ENCODE results near the gene GRID1.

Gene GRID1

DNA sequence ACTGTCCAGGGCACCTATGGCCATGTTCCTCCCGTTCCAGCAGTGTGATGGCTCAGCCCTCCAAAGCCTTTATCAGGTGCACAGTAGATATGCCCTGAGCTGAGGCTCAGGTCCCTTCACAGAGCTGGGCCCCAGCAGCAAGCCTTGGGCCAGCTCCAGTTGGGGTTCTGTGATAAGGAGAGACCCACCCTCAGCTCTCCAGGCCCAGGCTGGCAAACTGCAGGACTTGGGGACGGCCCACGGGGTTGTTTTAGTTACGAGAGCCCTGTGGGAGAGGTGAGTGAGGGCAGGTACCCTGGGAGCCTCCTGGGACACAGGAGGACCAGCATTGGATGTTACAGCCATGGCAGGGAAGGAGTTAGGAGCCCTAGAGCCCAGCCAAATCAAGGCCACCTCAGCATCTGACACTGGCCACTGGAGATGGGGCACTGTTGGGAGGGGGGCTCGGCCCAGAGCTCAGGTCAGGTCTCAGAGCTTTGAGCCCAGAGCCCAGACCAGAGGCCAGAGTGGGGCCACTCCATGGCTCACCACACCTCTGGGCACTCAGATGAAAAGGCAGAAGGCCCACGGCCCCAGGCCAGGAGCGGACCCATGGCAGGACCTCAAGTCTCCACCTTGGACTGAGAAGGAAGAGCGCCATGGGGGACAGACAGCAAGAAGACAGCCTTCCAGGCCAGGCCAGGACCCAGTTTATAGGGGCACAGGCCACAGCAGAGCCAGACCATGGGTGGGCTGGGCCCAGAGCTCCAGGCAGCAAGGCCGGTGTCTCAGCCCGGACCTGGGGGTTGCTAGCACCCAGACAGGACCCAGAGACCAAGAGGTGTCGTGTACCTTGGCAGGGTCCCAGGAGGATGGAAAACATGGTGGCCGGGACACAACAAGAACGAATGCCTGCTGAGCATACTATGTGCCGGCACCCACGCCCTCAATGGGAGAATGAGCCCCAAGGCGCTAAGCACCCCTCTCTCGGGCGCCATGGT lies 12.8 kb downstream of the GRID1 start:
- DNase-seq = no peak

DNA sequence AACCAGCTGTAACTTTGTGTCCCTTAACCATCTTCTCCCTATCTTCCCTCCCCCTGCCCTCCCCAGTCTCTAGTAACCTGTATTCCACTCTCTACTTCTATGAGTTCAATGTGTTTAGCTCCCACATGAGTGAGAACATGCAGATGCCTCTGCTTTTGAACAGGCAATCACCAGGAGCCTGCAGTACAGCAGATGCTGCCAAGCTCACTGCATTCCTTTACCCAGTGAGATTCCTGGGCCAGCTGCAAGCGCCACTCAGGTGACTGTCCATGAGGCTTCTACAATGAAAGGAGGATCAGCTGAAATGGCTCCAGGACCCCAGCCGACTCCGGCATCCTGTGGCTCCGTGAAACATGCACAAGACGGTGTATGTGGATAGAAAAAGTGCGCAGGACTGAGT lies 15.7 kb downstream of the GRID1 start:
- DNase-seq = no peak

- no peak for DNase-seq
These were observed 16.5 kb downstream of the GRID1 start for GRCh38 chr10:86349940-86350630.

GRCh38 chr10:86349474-86349873 lies 17.1 kb downstream of the GRID1 start:
- DNase-seq = peak in 1 of 2 experiments; percentile 15

GRCh38 chr10:86348321-86349210 lies 18.0 kb downstream of the GRID1 start:
- DNase-seq = no peak

- DNase-seq = no peak
These were observed 18.7 kb downstream of the GRID1 start for GRCh38 chr10:86347856-86348255.

- DNase-seq = no peak
These were observed 19.6 kb downstream of the GRID1 start for GRCh38 chr10:86346799-86347665.

DNA sequence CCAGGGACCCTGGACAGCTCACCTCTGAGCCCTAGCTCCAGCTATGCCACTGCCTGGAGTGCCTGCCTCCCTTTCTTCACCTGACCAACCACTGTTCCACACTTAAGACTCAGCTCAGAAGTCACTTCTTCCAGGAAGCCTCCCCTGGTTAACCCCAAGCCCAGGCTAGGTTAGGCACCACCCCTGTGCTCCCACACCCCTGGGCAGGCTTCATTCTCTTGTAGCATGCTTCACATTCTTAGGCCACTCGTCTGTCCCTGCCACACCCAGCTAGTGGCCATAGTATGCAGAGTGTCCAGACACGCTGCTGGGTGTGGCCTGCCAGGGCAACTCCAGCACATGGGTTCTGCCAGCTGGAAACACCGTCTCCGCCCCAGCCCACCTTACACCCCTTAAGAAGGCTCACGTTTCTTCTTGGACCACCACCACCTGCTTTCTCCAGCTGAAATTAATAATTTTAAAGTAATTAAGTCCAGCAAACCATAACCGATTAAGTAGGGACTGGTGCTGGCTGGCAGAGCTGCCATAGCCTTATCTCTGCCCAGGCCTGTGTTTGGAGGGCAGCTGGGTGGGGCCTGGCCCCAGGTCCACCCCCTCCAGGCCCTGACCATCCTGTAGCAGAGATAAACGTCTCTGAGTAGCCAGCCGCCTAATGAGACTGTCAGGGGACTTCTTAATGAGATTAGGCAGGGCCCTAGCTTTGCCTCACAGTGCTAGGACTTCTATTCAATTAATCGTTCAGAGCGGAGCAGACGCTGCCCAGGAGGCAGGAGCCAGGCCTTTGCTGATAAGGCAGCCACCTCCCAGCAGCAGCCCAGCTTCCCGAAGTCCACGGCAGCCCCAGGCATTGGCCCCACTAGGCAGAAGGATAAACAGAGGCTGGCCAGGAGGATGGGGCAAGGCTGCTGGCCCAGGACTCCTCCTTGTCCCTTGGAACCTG lies 20.5 kb downstream of the GRID1 start:
- no peak for DNase-seq

GRCh38 chr10:86345296-86345858 lies 21.2 kb downstream of the GRID1 start:
- no peak for DNase-seq

GRCh38 chr10:86344714-86345161 lies 21.9 kb downstream of the GRID1 start:
- no peak for DNase-seq

GRCh38 chr10:86344281-86344680 lies 22.3 kb downstream of the GRID1 start:
- DNase-seq = no peak

GRCh38 chr10:86343761-86344160 lies 22.8 kb downstream of the GRID1 start:
- no peak for DNase-seq

DNA sequence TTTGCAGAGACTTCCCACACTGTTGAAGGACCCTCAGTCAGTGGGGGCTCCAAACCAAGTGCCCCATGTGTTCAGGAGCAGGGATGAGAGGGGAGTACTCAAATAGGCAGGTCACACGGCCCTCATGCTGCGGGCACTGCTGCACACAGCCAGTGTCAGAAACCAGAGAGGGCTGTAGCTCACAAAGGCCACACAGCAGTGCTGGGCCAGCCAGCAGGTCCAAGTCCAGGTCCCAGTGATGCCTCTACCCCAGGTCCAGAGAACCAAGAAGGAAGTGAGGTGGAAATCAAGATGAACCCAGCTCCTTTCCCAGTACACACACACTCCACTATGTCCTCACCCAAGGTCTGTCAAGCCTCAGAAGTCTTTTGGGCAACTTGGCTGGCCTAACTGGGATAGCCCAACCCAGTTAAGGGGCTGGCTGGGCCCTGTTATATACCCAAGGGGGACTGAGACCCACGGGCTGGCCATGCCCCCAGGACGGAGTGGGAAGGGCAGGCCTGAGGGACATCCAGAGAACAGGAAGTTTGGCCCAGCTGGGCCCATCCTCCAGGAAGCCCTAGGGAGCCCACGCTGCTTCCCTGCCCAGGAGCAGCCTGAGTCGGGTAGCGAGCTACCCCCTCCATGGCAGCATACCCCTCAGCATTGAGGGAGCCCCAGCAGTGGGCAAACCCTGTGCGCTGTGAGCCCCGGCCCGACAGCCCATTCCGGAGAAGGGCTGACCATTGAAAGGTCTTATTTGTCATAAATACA lies 24.3 kb downstream of the GRID1 start:
- no peak for DNase-seq

DNA sequence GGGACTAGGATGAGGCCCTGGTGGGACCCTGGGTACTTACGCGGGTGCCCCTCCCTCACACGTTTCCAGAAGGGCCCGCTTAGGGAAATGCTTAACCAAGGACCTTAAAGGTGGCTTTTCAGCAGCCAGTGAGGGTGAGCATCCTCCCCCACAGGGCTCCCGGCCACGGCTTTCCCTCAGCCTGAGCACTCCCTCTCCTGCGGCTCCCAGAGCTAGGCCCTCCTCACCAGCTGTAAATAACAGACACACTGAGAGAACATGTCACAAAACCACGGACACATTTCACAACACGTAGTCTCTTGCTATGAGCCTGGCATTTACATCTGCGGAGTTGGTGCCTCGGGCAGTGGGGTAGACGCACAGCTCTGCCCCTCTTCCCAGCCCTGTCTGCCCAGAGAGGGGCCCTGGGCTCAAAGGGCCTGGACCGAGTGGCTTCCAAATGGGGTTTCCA lies 25.2 kb downstream of the GRID1 start:
- peak; percentile 38 to 41 for DNase-seq

GRCh38 chr10:86340991-86341260 lies 25.7 kb downstream of the GRID1 start:
- DNase-seq = no peak

DNA sequence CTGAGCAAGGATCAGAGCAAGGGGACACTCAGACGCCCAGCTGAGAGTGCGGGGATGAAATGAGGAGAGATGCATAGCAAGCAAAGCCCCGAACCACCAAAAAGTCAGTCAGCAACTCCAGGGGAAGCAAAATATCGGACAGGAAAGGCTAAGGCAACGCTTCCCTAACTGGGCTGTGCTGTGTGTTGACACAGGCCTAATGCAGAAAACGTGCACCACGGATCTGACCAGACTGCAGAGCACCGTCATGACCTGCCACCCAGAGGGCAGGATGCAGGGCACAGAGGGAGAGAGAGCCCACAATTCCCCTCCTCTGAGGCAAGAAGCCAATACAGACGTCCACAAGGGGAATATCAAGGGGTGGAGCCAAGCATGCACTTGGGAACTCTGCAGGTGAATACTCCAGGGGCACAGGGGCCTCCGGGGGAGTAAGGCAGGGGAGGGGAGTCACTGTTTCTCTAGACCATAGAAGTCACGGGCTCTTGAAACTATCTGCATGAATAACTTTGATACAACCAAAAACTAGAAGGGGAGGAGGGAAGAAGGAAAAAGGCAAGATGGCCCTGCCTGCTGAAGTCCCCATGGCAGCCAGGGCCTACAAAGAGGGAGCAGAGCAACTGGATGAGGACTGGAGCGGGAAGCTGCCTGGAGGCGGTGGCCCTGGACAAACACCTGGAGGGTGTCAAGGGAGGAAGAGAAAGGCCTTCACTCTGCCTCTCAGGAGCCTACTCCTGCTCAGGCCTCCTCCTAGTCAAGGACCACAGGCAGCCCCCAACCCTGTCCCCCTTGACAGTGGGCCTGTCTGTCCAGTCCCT lies 26.2 kb downstream of the GRID1 start:
- no peak for DNase-seq

GRCh38 chr10:86339226-86339865 lies 27.2 kb downstream of the GRID1 start:
- DNase-seq = no peak

- no peak for DNase-seq
These were observed 29.4 kb downstream of the GRID1 start for GRCh38 chr10:86337121-86337601.
